Measurements from ENCODE around the gene LRP1B. TPM values are rescaled to one million over a fixed set of nuclear protein-coding genes. Genes with fewer than 3 reads are reported as not detected.

LRP1B gene
- total and polyA plus RNA-seq, 5 experiments from 2014 or later: not detected

DNA sequence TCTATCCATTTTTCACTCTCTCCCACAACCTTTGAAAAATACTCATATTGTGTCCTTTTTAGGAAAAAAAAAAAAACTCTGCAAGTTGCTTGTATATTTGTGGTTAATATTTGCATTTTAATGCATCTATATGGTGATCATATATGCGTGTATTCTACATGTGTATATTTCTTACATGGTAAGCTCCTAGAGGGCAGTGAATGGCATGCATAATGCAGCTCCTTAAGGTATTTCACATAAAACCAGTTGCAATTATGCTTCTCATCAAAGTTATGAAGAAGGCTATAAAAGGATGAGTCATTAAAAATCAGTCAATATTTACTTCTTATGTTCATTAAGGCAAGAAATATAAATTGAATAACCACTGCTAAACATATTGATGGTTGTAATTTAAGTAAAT lies 100.8 kb downstream of the LRP1B start:
- ATAC-seq (no peak), DNase-seq (no peak)
- H3K9me3 Mint-ChIP-seq: peaks cover 0 to 19% (median 5%) of the 10 kb centered on the region in 9 donors
- H3K27ac Mint-ChIP-seq: no peak overlapping the region
- no peaks in the 10 kb centered on the region for H3K4me1 Mint-ChIP-seq
- no peaks in the 10 kb centered on the region for H3K36me3 Mint-ChIP-seq
- POLR2A ChIA-PET: no interaction called here
- no peak overlapping the region for H3K4me3 Mint-ChIP-seq
- no peaks in the 10 kb centered on the region for H3K27me3 Mint-ChIP-seq

DNA sequence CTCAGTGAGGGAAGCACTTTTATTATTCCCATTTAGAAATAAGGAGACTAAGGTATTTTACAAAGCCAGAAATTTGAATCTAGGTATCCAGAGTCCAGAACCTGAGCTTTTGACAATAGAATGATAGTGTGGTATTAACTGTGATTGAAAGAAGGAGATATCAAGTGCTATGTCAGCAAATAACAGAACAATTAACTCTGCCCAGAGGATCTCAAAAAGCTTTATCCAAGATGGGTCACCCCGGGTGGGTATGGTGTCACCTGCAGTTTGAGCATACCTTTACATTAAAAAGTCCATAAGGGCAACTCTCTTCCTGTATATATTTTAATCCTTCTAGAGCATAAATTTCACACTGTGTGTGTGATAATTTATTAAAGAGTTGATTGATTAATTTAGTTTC lies 105.4 kb downstream of the LRP1B start:
- no peak for ATAC-seq
- no peak for DNase-seq
- Mint-ChIP-seq H3K9me3 (peaks cover 0 to 5% (median 2%) of the 10 kb centered on the region in 9 donors), H3K36me3 (no peaks in the 10 kb centered on the region), H3K27ac (no peak overlapping the region), H3K4me3 (no peak overlapping the region), H3K27me3 (no peaks in the 10 kb centered on the region), H3K4me1 (no peaks in the 10 kb centered on the region)
- POLR2A ChIA-PET: no interaction called here

DNA sequence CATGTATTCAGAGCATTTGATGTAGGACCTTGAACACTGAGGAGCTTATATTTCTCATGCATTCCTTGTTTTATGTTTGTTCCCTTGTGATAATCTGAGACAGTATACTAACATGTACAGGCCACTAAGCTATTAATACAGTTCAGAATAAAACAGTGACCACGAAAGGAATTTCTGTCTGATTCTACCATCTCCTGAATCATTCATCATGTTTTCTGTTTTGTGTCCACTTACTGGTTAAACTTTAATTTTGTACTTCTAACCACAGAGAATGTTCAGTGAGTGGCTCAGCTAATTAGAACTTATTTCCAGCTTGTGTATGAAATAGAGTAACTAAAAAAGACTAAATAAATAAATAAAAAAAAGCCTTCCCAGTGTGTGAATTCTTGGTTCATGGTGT lies 110.4 kb downstream of the LRP1B start:
- ATAC-seq: no peak
- POLR2A ChIA-PET: no interaction called here
- no peak for DNase-seq
- H3K27me3 Mint-ChIP-seq: no peaks in the 10 kb centered on the region
- peaks cover 0 to 15% (median 7%) of the 10 kb centered on the region in 9 donors for H3K9me3 Mint-ChIP-seq
- H3K4me1 Mint-ChIP-seq: no peaks in the 10 kb centered on the region
- no peak overlapping the region for H3K27ac Mint-ChIP-seq
- no peaks in the 10 kb centered on the region for H3K36me3 Mint-ChIP-seq
- no peak overlapping the region for H3K4me3 Mint-ChIP-seq

DNA sequence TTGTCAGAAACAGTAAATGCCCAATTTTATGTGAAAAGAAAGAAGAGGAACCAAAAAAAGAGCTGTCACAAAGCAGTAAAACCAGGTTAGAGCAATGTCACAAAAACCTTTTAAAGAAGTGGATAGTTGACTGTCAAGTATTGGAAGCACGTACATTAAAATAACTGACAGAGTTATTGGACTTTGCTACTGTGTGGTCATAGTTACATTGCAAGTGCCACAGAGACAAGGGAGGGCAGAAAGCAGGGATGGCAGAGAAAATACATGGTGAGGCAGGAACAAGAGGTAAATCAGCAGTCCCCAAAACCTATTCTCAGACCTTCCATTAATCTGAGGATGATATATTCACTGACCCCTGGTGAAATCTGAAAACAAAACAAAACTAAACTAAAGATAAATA lies 116.3 kb downstream of the LRP1B start:
- peaks cover 0 to 7% (median 3%) of the 10 kb centered on the region in 9 donors for H3K9me3 Mint-ChIP-seq
- no peaks in the 10 kb centered on the region for H3K4me1 Mint-ChIP-seq
- POLR2A ChIA-PET: no interaction called here
- DNase-seq: no peak
- no peak for ATAC-seq
- no peaks in the 10 kb centered on the region for H3K27me3 Mint-ChIP-seq
- no peak overlapping the region for H3K27ac Mint-ChIP-seq
- no peak overlapping the region for H3K4me3 Mint-ChIP-seq
- no peaks in the 10 kb centered on the region for H3K36me3 Mint-ChIP-seq

GRCh38 chr2:142012797-142013196 lies 118.0 kb downstream of the LRP1B start:
- POLR2A ChIA-PET: no interaction called here
- Mint-ChIP-seq H3K27ac (no peak overlapping the region), H3K9me3 (peaks cover 0 to 8% (median 3%) of the 10 kb centered on the region in 9 donors), H3K4me3 (no peak overlapping the region), H3K27me3 (no peaks in the 10 kb centered on the region), H3K4me1 (no peaks in the 10 kb centered on the region), H3K36me3 (no peaks in the 10 kb centered on the region)
- ATAC-seq (no peak), DNase-seq (no peak)

DNA sequence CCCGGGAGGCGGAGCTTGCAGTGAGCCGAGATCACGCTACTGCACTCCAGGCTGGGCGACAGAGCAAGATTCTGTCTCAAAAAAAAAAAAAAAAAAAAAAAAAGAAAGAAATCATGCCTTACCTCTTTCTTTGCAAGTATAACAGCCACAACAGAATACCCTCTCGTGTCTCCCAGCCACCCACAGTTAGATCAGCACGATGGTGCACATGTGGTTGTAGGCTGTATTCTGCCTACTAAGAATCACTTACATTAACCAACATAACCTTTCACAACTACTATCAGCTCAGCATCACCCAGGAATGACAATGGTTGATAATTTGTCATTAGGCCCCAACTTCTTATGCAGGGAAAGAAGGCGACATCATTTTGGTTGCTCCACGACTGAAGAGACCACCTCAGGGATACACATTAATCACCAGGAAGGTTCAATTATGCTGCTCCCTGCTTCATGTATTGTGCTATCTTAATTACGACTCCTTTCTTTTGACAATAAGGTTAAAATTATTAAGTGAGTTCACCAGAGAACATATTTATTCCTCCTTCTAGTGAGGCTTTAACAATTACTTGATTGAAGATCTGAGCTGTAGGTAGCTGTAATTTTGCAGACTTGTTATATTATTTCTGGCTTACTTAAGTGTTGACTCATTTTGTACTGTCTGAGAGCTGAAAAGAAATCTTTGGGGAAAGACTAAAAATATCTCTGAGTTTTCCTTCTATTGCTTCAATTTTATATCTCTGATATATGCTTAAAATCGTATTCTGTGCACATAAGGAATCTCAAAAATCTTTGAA lies 120.1 kb downstream of the LRP1B start:
- H3K4me1 Mint-ChIP-seq: no peaks in the 10 kb centered on the region
- ATAC-seq (no peak), DNase-seq (no peak)
- H3K4me3 Mint-ChIP-seq: no peak overlapping the region
- POLR2A ChIA-PET: no interaction called here
- peaks cover 0 to 8% (median 0%) of the 10 kb centered on the region in 9 donors for H3K9me3 Mint-ChIP-seq
- H3K27me3 Mint-ChIP-seq: no peaks in the 10 kb centered on the region
- no peaks in the 10 kb centered on the region for H3K36me3 Mint-ChIP-seq
- no peak overlapping the region for H3K27ac Mint-ChIP-seq

DNA sequence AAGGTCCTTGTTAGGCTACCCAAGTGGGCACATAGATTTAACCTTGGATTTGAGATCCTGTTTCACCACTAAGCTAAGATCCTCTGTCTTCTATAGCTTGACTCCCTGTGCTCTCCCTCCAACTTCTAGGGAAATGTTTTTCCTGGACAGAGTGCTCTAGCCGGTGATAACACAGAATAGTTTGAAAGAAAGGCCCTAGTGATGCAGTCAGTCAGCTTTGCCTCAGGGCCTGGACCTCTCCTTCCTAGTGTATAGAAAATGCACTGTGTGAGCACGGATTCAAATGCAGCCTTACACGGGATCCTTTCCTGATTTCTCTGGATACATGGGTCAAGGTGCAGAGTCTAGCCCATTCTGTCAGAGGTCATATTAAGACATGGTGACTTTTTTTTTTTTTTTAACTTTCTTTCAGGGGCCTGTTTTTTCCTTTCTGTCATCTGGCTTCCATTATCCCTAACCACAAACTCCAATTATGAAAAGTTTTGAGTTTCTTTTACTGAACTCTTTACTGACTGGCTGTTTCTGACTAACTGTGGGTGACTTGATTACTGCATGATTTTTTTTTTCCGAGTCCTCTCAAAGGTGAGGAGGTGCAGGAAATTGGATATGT lies 122.6 kb downstream of the LRP1B start:
- H3K36me3 Mint-ChIP-seq: no peaks in the 10 kb centered on the region
- peaks cover 0 to 15% (median 0%) of the 10 kb centered on the region in 9 donors for H3K9me3 Mint-ChIP-seq
- DNase-seq (no peak), ATAC-seq (no peak)
- no peaks in the 10 kb centered on the region for H3K4me1 Mint-ChIP-seq
- no peaks in the 10 kb centered on the region for H3K27me3 Mint-ChIP-seq
- no peak overlapping the region for H3K4me3 Mint-ChIP-seq
- no peak overlapping the region for H3K27ac Mint-ChIP-seq
- POLR2A ChIA-PET: no interaction called here

GRCh38 chr2:141994066-141994465 lies 136.8 kb downstream of the LRP1B start:
- no peaks in the 10 kb centered on the region for H3K36me3 Mint-ChIP-seq
- no peaks in the 10 kb centered on the region for H3K4me1 Mint-ChIP-seq
- no peak overlapping the region for H3K4me3 Mint-ChIP-seq
- POLR2A ChIA-PET: no interaction called here
- no peaks in the 10 kb centered on the region for H3K27me3 Mint-ChIP-seq
- DNase-seq (no peak), ATAC-seq (no peak)
- H3K27ac Mint-ChIP-seq: no peak overlapping the region
- peaks cover 0 to 11% (median 3%) of the 10 kb centered on the region in 9 donors for H3K9me3 Mint-ChIP-seq

DNA sequence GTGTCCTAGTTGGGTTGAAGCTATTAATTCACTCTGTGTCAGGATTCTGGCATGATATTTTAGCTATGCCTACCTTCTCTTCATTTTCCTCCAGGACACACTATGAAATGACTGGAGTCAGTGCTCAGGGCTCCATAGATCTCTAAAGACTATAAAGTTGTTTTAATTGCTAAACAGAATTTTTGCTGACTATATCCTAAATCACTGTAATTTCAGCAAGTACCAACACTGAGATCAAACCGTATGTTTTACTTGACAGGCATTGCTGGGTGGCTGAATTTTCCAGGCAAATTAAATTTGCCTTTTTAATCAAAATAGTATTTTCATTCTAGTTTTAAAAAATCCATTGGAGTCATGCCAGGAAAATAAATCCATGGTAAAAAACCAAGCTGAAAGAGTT lies 138.1 kb downstream of the LRP1B start:
- peaks cover 0 to 11% (median 3%) of the 10 kb centered on the region in 9 donors for H3K9me3 Mint-ChIP-seq
- H3K4me1 Mint-ChIP-seq: no peaks in the 10 kb centered on the region
- no peaks in the 10 kb centered on the region for H3K27me3 Mint-ChIP-seq
- no peak overlapping the region for H3K27ac Mint-ChIP-seq
- POLR2A ChIA-PET: no interaction called here
- DNase-seq (no peak), ATAC-seq (no peak)
- H3K4me3 Mint-ChIP-seq: no peak overlapping the region
- no peaks in the 10 kb centered on the region for H3K36me3 Mint-ChIP-seq

DNA sequence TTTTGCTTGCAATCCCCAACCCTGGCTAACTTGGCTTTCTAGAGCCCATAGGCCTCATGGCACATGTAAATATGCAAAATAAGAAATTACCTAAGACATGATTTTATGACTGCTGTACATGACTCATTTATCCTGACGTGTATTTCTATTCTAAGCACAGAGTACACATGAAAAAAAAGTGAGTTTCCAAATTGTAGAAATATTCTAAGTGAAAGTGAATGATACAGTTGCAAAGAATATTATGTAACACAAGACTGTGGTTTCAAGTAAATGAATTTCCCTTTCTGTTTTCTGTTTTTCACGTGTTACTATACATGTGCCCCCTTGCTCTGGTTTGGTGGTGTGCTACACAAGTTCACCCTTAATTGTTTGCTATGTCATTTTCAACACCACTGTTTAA lies 162.4 kb downstream of the LRP1B start:
- ATAC-seq (no peak), DNase-seq (no peak)
- H3K9me3 Mint-ChIP-seq: peaks cover 0 to 26% (median 2%) of the 10 kb centered on the region in 9 donors
- H3K4me1 Mint-ChIP-seq: no peaks in the 10 kb centered on the region
- no peak overlapping the region for H3K27ac Mint-ChIP-seq
- no peaks in the 10 kb centered on the region for H3K27me3 Mint-ChIP-seq
- H3K4me3 Mint-ChIP-seq: no peak overlapping the region
- no peaks in the 10 kb centered on the region for H3K36me3 Mint-ChIP-seq
- POLR2A ChIA-PET: no interaction called here

- H3K27ac Mint-ChIP-seq: no peak overlapping the region
- POLR2A ChIA-PET: no interaction called here
- H3K9me3 Mint-ChIP-seq: peaks cover 0 to 26% (median 2%) of the 10 kb centered on the region in 9 donors
- DNase-seq (no peak), ATAC-seq (no peak)
- H3K36me3 Mint-ChIP-seq: no peaks in the 10 kb centered on the region
- H3K4me3 Mint-ChIP-seq: no peak overlapping the region
- no peaks in the 10 kb centered on the region for H3K27me3 Mint-ChIP-seq
- H3K4me1 Mint-ChIP-seq: no peaks in the 10 kb centered on the region
These were observed 162.8 kb downstream of the LRP1B start for GRCh38 chr2:141967980-141968379.

GRCh38 chr2:141967503-141967902 lies 163.3 kb downstream of the LRP1B start:
- H3K27me3 Mint-ChIP-seq: no peaks in the 10 kb centered on the region
- POLR2A ChIA-PET: no interaction called here
- H3K4me3 Mint-ChIP-seq: no peak overlapping the region
- no peaks in the 10 kb centered on the region for H3K36me3 Mint-ChIP-seq
- DNase-seq (no peak), ATAC-seq (no peak)
- no peak overlapping the region for H3K27ac Mint-ChIP-seq
- peaks cover 0 to 26% (median 2%) of the 10 kb centered on the region in 9 donors for H3K9me3 Mint-ChIP-seq
- no peaks in the 10 kb centered on the region for H3K4me1 Mint-ChIP-seq

DNA sequence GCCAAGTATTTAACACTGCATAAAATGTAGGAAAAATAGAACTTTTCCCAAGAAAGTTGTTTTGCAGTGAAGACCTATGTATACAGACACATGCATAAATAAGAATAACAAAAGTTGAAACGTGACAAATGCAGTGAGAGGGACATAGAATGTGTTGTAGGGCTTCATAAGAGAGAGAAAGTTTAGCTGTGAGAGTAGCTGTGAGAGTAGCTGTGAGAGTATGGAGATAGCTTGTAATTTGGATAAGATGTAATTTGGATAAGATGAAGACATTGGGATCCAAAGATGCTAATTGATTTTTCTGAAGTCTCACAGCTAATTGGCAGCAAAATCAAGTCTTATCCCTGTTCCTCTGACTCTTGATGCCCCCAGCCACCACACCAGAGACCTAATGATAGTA lies 170.9 kb downstream of the LRP1B start:
- H3K4me3 Mint-ChIP-seq: no peak overlapping the region
- H3K27me3 Mint-ChIP-seq: no peaks in the 10 kb centered on the region
- peaks cover 0 to 4% (median 0%) of the 10 kb centered on the region in 9 donors for H3K9me3 Mint-ChIP-seq
- ATAC-seq (no peak), DNase-seq (no peak)
- H3K4me1 Mint-ChIP-seq: no peaks in the 10 kb centered on the region
- POLR2A ChIA-PET: no interaction called here
- H3K27ac Mint-ChIP-seq: peak overlapping the region in 1 of 10 donors; percentile 2
- no peaks in the 10 kb centered on the region for H3K36me3 Mint-ChIP-seq

- POLR2A ChIA-PET: no interaction called here
- DNase-seq (no peak), ATAC-seq (no peak)
- H3K4me3 Mint-ChIP-seq: no peak overlapping the region
- H3K27ac Mint-ChIP-seq: no peak overlapping the region
- no peaks in the 10 kb centered on the region for H3K36me3 Mint-ChIP-seq
- no peaks in the 10 kb centered on the region for H3K4me1 Mint-ChIP-seq
- no peaks in the 10 kb centered on the region for H3K27me3 Mint-ChIP-seq
- peaks cover 0 to 6% (median 0%) of the 10 kb centered on the region in 9 donors for H3K9me3 Mint-ChIP-seq
These were observed 171.8 kb downstream of the LRP1B start for GRCh38 chr2:141959016-141959415.
